Activated effector memory CD4-positive, alpha-beta T cell treated with anti-CD3 and anti-CD28 coated beads, Interleukin-2, amount 50 U/mL, for 16 hours (primary cell): Measurements from ENCODE around the gene SEC24B.
"Not testable (repeated sequence)": the region's sequence is repeated elsewhere in the genome, so short reads cannot be mapped to it uniquely, and the experiment has no call there.

Experiments
- DNase-seq: peaks from one replicate; pipeline ENCODE4 v3.0.0-alpha.2; 2020

The SEC24B gene

GRCh38 chr4:109434007-109434971 is 674 bp downstream of the SEC24B start:
- DNase-seq: peak; percentile 68

- no peak for DNase-seq
These were observed 2.0 kb downstream of the SEC24B start for GRCh38 chr4:109435635-109436034.

GRCh38 chr4:109436504-109436903 is 2.9 kb downstream of the SEC24B start:
- no peak for DNase-seq

GRCh38 chr4:109440948-109441347 is 7.3 kb downstream of the SEC24B start:
- DNase-seq: no peak

- DNase-seq: no peak
These were observed 8.3 kb downstream of the SEC24B start for GRCh38 chr4:109441862-109442458.

- no peak for DNase-seq
These were observed 10.7 kb downstream of the SEC24B start for GRCh38 chr4:109444182-109444844.

- no peak for DNase-seq
These were observed 13.7 kb downstream of the SEC24B start for GRCh38 chr4:109447278-109447677.

- DNase-seq: no peak
These were observed 18.1 kb downstream of the SEC24B start for GRCh38 chr4:109451544-109452273.

- not testable (repeated sequence) for DNase-seq
These were observed 19.5 kb downstream of the SEC24B start for GRCh38 chr4:109453110-109453509.

- no peak for DNase-seq
These were observed 28.7 kb downstream of the SEC24B start for GRCh38 chr4:109462297-109462696.

GRCh38 chr4:109462802-109463201 is 29.2 kb downstream of the SEC24B start:
- no peak for DNase-seq

GRCh38 chr4:109465069-109465468 is 31.5 kb downstream of the SEC24B start:
- DNase-seq: no peak

- no peak for DNase-seq
These were observed 36.3 kb downstream of the SEC24B start for GRCh38 chr4:109469915-109470314.

GRCh38 chr4:109472343-109472761 is 38.7 kb downstream of the SEC24B start:
- no peak for DNase-seq

GRCh38 chr4:109473824-109474223 is 40.2 kb downstream of the SEC24B start:
- DNase-seq: no peak

- DNase-seq: no peak
These were observed 52.4 kb downstream of the SEC24B start for GRCh38 chr4:109486007-109486406.

- no peak for DNase-seq
These were observed 60.9 kb downstream of the SEC24B start for GRCh38 chr4:109494563-109494962.

- no peak for DNase-seq
These were observed 61.9 kb downstream of the SEC24B start for GRCh38 chr4:109495514-109495913.

- DNase-seq: no peak
These were observed 63.3 kb downstream of the SEC24B start for GRCh38 chr4:109496875-109497274.

GRCh38 chr4:109497511-109497910 is 63.9 kb downstream of the SEC24B start:
- no peak for DNase-seq

- no peak for DNase-seq
These were observed 65.9 kb downstream of the SEC24B start for GRCh38 chr4:109499513-109499912.

GRCh38 chr4:109506890-109507289 is 73.3 kb downstream of the SEC24B start:
- no peak for DNase-seq

GRCh38 chr4:109510687-109511086 is 77.1 kb downstream of the SEC24B start:
- DNase-seq: no peak
